H9 (cell line): ENCODE measurements around the gene NEK11. TPM values are rescaled to one million over a fixed set of nuclear protein-coding genes. Genes with fewer than 3 reads are reported as not detected.

Experiments
- DNase-seq: peaks from one replicate; pipeline ENCODE4 v3.0.0-alpha.2; 2017
- H2AFZ ChIP-seq: one replicate; pipeline ENCODE4 v1.6.1; 2013; ENCODE audit warnings: mild to moderate bottlenecking, low read length, control low read depth, moderate library complexity
- H2AK5ac ChIP-seq: 2 replicates; pipeline ENCODE4 v1.6.1; 2013; ENCODE audit warnings: low read length, control low read depth, mixed read lengths; ENCODE audit not compliant: insufficient read length
- H2BK120ac ChIP-seq: one replicate; pipeline ENCODE4 v1.6.1; 2013; ENCODE audit warnings: low read depth, mild to moderate bottlenecking, low read length, control low read depth, inconsistent platforms; ENCODE audit not compliant: poor library complexity, severe bottlenecking
- H2BK12ac ChIP-seq: 2 replicates; pipeline ENCODE4 v1.6.1; 2013; ENCODE audit warnings: low read length, control low read depth, mixed read lengths, low read depth; ENCODE audit not compliant: insufficient read length
- H2BK15ac ChIP-seq: 2 replicates; pipeline ENCODE4 v1.6.1; 2013; ENCODE audit warnings: low read depth, low read length, control low read depth
- H2BK20ac ChIP-seq: one replicate; pipeline ENCODE4 v1.6.1; 2013; ENCODE audit warnings: low read depth, mild to moderate bottlenecking, low read length, control low read depth, inconsistent platforms; ENCODE audit not compliant: poor library complexity, severe bottlenecking
- H2BK5ac ChIP-seq: 2 replicates; pipeline ENCODE4 v1.6.1; 2013; ENCODE audit warnings: low read length, control low read depth, mixed read lengths; ENCODE audit not compliant: insufficient read length
- H3K14ac ChIP-seq: 2 replicates; pipeline ENCODE4 v1.6.1; 2013; ENCODE audit warnings: low read length, control low read depth; ENCODE audit not compliant: insufficient read depth
- H3K18ac ChIP-seq: 2 replicates; pipeline ENCODE4 v1.6.1; 2013; ENCODE audit warnings: low read depth, mild to moderate bottlenecking, mixed read lengths, low read length, control low read depth; ENCODE audit not compliant: insufficient read length
- H3K23ac ChIP-seq: 2 replicates; pipeline ENCODE4 v1.6.1; 2013; ENCODE audit warnings: low read length, control low read depth, mixed read lengths, low read depth; ENCODE audit not compliant: insufficient read length
- H3K23me2 ChIP-seq: 2 replicates; pipeline ENCODE4 v1.6.1; 2013; ENCODE audit warnings: low read depth, mild to moderate bottlenecking, mixed read lengths, low read length, control low read depth; ENCODE audit not compliant: insufficient read length, poor library complexity, severe bottlenecking
- H3K27ac ChIP-seq: 2 replicates; pipeline ENCODE4 v1.5.1; 2013; ENCODE audit warnings: low read length, control low read depth, mixed read lengths, low read depth; ENCODE audit not compliant: insufficient read length
- H3K27me3 ChIP-seq: 2 replicates; pipeline ENCODE4 v1.6.1; 2013; ENCODE audit warnings: low read length, control low read depth, inconsistent platforms; ENCODE audit not compliant: insufficient read depth
- H3K4ac ChIP-seq: 2 replicates; pipeline ENCODE4 v1.6.1; 2013; ENCODE audit warnings: low read depth, mild to moderate bottlenecking, control low read depth, inconsistent platforms, low read length, moderate library complexity
- H3K4me1 ChIP-seq: 2 replicates; pipeline ENCODE4 v1.6.1; 2013; ENCODE audit warnings: low read length, control low read depth, inconsistent platforms; ENCODE audit not compliant: insufficient read depth
- H3K4me2 ChIP-seq: 2 replicates; pipeline ENCODE4 v1.6.1; 2013; ENCODE audit warnings: low read length, control low read depth, mixed read lengths; ENCODE audit not compliant: insufficient read length, insufficient read depth
- H3K56ac ChIP-seq: 2 replicates; pipeline ENCODE4 v1.6.1; 2013; ENCODE audit warnings: low read depth, mild to moderate bottlenecking, mixed read lengths, low read length, control low read depth; ENCODE audit not compliant: insufficient read length
- H3K79me1 ChIP-seq: 2 replicates; pipeline ENCODE4 v1.6.1; 2013; ENCODE audit warnings: low read depth, mild to moderate bottlenecking, moderate library complexity, low read length, control low read depth, inconsistent platforms; ENCODE audit not compliant: insufficient read depth, poor library complexity, severe bottlenecking
- H3K79me2 ChIP-seq: 2 replicates; pipeline ENCODE4 v1.6.1; 2013; ENCODE audit warnings: low read length, control low read depth, inconsistent platforms; ENCODE audit not compliant: insufficient read depth
- H3K9ac ChIP-seq: 2 replicates; pipeline ENCODE4 v1.6.1; 2013; ENCODE audit warnings: low read length, control low read depth, mixed read lengths; ENCODE audit not compliant: insufficient read length; ENCODE audit errors: extremely low read depth
- H3K9me3 ChIP-seq: one replicate; pipeline ENCODE4 v1.6.1; 2013; ENCODE audit warnings: low read depth, low read length, inconsistent platforms; ENCODE audit not compliant: control insufficient read depth
- H3T11ph ChIP-seq: one replicate; pipeline ENCODE4 v1.6.1; 2013; ENCODE audit warnings: mild to moderate bottlenecking, low read length, control low read depth, inconsistent platforms
- H4K20me1 ChIP-seq: one replicate; pipeline ENCODE4 v1.6.1; 2013; ENCODE audit not compliant: control insufficient read depth, insufficient read length, insufficient read depth
- H4K5ac ChIP-seq: 2 replicates; pipeline ENCODE4 v1.6.1; 2013; ENCODE audit warnings: low read depth, mild to moderate bottlenecking, mixed read lengths, low read length, control low read depth; ENCODE audit not compliant: insufficient read length
- H4K8ac ChIP-seq: replicated peaks from 2 replicates; pipeline ENCODE4 v1.6.1; 2013; ENCODE audit warnings: low read length, control low read depth, mixed read lengths, low read depth; ENCODE audit not compliant: insufficient read length
- H4K91ac ChIP-seq: 2 replicates; pipeline ENCODE4 v1.6.1; 2013; ENCODE audit warnings: low read depth, mild to moderate bottlenecking, moderate library complexity, mixed read lengths, low read length, control low read depth; ENCODE audit not compliant: insufficient read length
- H3K27ac Mint-ChIP-seq, 3 experiments: 2 replicates in 2 of 3; 3 replicates in 1 of 3; pipeline ENCODE4 v1.8.0; 2020 to 2021; ENCODE audit warnings: mixed read lengths in 3 of 3, mild to moderate bottlenecking in 1 of 3, moderate library complexity in 1 of 3
- H3K27me3 Mint-ChIP-seq: 2 replicates; pipeline ENCODE4 v1.8.0; 2021; ENCODE audit warnings: low read depth, mild to moderate bottlenecking, moderate library complexity, mixed read lengths
- H3K36me3 Mint-ChIP-seq, 3 experiments: 2 replicates in 2 of 3; 3 replicates in 1 of 3; pipeline ENCODE4 v1.8.0; 2020 to 2021; ENCODE audit warnings: low read depth in 3 of 3, mixed read lengths in 3 of 3; ENCODE audit not compliant: insufficient read depth in 1 of 3
- H3K4me1 Mint-ChIP-seq, 2 experiments: 2 replicates each; pipeline ENCODE4 v1.8.0; 2020; ENCODE audit warnings: mixed read lengths in 2 of 2
- H3K4me3 Mint-ChIP-seq, 2 experiments: 2 replicates in 1 of 2; 3 replicates in 1 of 2; pipeline ENCODE4 v1.8.0; 2020 to 2021; ENCODE audit warnings: mild to moderate bottlenecking in 2 of 2, mixed read lengths in 2 of 2, moderate library complexity in 1 of 2
- H3K9me3 Mint-ChIP-seq, 2 experiments: 2 replicates in 1 of 2; 3 replicates in 1 of 2; pipeline ENCODE4 v1.8.0; 2020; ENCODE audit warnings: mild to moderate bottlenecking in 2 of 2, mixed read lengths in 2 of 2, moderate library complexity in 1 of 2
- CTCF ChIP-seq: fragments of 200-600 bp; sonication (generic); conservative IDR thresholded peaks from 3 replicates; pipeline ENCODE4 v1.8.0; 2021; ENCODE audit warnings: antibody characterized with exemption, mild to moderate bottlenecking
- WGBS: extraction: QIAGEN DNeasy Blood & Tissue Kit; methylation state at CpG from one replicate; pipeline ENCODE4 v1.1.7; 2013; ENCODE audit warnings: missing lambda C conversion rate, low lambda C conversion rate, mixed read lengths; ENCODE audit not compliant: insufficient read length; ENCODE audit errors: extremely low coverage; 5-methylcytosine and 5-hydroxymethylcytosine counted together
- total RNA-seq: library from RNA; stranded (reverse); gene quantifications from 2 replicates; pipeline ENCODE4 v1.2.1, GENCODE V29; 2021

Gene NEK11
- total RNA-seq, 1 experiment from 2014 or later, result 2.5 TPM

- Histone ChIP-seq H2BK5ac (no peak overlapping the region), H3K9me3 (no peaks in the 10 kb centered on the region), H3K18ac (no peak overlapping the region), H2BK120ac (no peak overlapping the region), H3K14ac (no peak overlapping the region), H3K79me2 (no peaks in the 10 kb centered on the region), H3K27me3 (no peaks in the 10 kb centered on the region), H3K56ac (no peak overlapping the region), H2AK5ac (no peak overlapping the region), H4K20me1 (no peaks in the 10 kb centered on the region), H4K5ac (no peak overlapping the region), H3K23ac (no peak overlapping the region), H4K8ac (no peak overlapping the region), H4K91ac (no peak overlapping the region), H2BK12ac (no peak overlapping the region), H3K23me2 (no peaks in the 10 kb centered on the region), H3T11ph (no peak overlapping the region), H2BK20ac (no peak overlapping the region), H2BK15ac (no peak overlapping the region), H3K27ac (no peak overlapping the region), H3K4ac (no peak overlapping the region), H3K79me1 (no peaks in the 10 kb centered on the region), H3K4me1 (no peaks in the 10 kb centered on the region), H3K4me2 (no peak overlapping the region), H2AFZ (no peak overlapping the region), H3K9ac (no peak overlapping the region)
- Mint-ChIP-seq H3K9me3 (no peaks in the 10 kb centered on the region), H3K27ac (no peak overlapping the region; a peak in 1 of 7 replicates), H3K27me3 (no peaks in the 10 kb centered on the region; the same call in none of the 2 replicates), H3K36me3 (no peaks in the 10 kb centered on the region), H3K4me3 (no peak overlapping the region), H3K4me1 (no peaks in the 10 kb centered on the region)
- no peak for DNase-seq
- no peak for TF ChIP-seq CTCF
- no CpG with 5 or more reads among the region's 3 CpGs for WGBS
Observed at GRCh38 chr3:131242201-131242600, 215.5 kb downstream of the NEK11 start.
